Ectodermal cell (in vitro differentiated cells): ENCODE measurements around the gene LOX.
"Not testable (repeated sequence)": the region's sequence is repeated elsewhere in the genome, so short reads cannot be mapped to it uniquely, and the experiment has no call there.

Experiments
- H3K27ac ChIP-seq: 2 replicates; pipeline ENCODE4 v1.7.0; 2013; ENCODE audit warnings: mild to moderate bottlenecking, low read depth, low read length; ENCODE audit not compliant: insufficient read depth, poor library complexity, severe bottlenecking
- H3K27me3 ChIP-seq: 2 replicates; pipeline ENCODE4 v1.7.0; 2013; ENCODE audit warnings: mild to moderate bottlenecking, low read length; ENCODE audit not compliant: insufficient read depth, control insufficient read depth, poor library complexity, severe bottlenecking
- H3K36me3 ChIP-seq: one replicate; pipeline ENCODE4 v1.7.0; 2013; ENCODE audit warnings: low read length; ENCODE audit not compliant: control insufficient read depth, insufficient read depth
- H3K4me1 ChIP-seq: one replicate; pipeline ENCODE4 v1.7.0; 2013; ENCODE audit warnings: low read length; ENCODE audit not compliant: control insufficient read depth, insufficient read depth
- H3K4me3 ChIP-seq: 2 replicates; pipeline ENCODE4 v1.7.0; 2013; ENCODE audit warnings: low read depth, low read length, control low read depth; ENCODE audit not compliant: insufficient read depth
- H3K9me3 ChIP-seq: 2 replicates; pipeline ENCODE4 v1.7.0; 2013; ENCODE audit warnings: mild to moderate bottlenecking, low read length, moderate library complexity; ENCODE audit not compliant: control insufficient read depth
- WGBS, 2 experiments: methylation state at CpG; one replicate each; pipeline ENCODE4 v1.1.7; 2013; ENCODE audit warnings: missing lambda C conversion rate in 2 of 2; 5-methylcytosine and 5-hydroxymethylcytosine counted together

The LOX gene

DNA sequence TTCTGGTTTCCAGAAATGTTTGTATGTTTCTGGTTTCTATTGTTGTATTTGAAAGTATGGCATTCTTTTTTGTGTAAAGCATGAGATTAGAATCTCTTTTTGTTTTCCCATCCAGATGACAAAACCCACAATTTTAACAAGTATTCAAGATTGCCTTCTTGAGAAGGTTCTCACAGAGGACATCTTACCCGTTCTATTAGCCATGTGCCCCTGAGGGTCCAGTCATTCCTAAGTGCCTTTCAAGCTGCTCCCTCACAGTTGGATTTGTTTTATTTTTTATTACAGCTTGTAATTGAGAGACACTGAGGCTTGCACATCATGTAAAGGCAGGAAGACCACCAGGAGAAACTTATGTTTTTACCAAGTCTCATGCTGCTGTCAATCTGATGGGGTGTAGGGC, 19.3 kb upstream of the LOX start:
- Histone ChIP-seq H3K9me3 (no peaks in the 10 kb centered on the region), H3K4me1 (no peaks in the 10 kb centered on the region), H3K4me3 (no peak overlapping the region), H3K27me3 (no peaks in the 10 kb centered on the region), H3K36me3 (no peaks in the 10 kb centered on the region), H3K27ac (no peak overlapping the region)
- 89 to 95% methylated on average over 1 of the region's 1 CpG for WGBS, 2 experiments

DNA sequence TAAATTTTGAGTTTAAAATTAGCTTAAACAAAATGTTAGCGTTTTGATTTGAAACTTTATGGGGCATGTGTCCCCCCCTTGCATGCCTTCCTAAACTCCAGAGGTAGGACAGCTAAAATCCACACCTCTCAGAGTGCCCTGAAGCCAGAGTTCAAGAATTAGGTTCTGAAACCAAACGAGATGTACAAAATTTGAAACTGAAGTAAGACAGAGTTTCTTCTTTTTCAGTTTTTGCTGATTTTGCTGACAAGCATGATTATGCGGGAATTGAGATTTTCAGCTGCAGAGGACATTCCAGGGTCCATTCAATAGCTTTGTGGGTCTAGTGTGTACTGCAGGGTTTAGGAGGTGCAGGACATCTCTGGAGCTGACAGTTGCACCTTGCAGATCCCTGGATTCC, 17.1 kb upstream of the LOX start:
- no peaks in the 10 kb centered on the region for H3K36me3 ChIP-seq
- H3K4me3 ChIP-seq: no peak overlapping the region
- H3K27ac ChIP-seq: no peak overlapping the region
- H3K27me3 ChIP-seq: no peaks in the 10 kb centered on the region
- no peaks in the 10 kb centered on the region for H3K4me1 ChIP-seq
- WGBS, 2 experiments: 81 to 89% methylated on average over 3 of the region's 3 CpGs
- no peaks in the 10 kb centered on the region for H3K9me3 ChIP-seq

GRCh38 chr5:122094251-122094650, 16.2 kb upstream of the LOX start:
- H3K4me3 ChIP-seq, H3K36me3 ChIP-seq, H3K27ac ChIP-seq, H3K4me1 ChIP-seq, H3K27me3 ChIP-seq, H3K9me3 ChIP-seq: not testable (repeated sequence)
- 92 to 94% methylated on average over 5 of the region's 5 CpGs for WGBS, 2 experiments

GRCh38 chr5:122093415-122094180, 15.5 kb upstream of the LOX start:
- Histone ChIP-seq H3K4me1 (no peaks in the 10 kb centered on the region), H3K27ac (no peak overlapping the region)
- 95% methylated on average over 5 of the region's 7 CpGs for WGBS, 2 experiments

GRCh38 chr5:122091936-122092600, 14.0 kb upstream of the LOX start:
- Histone ChIP-seq H3K27me3 (no peaks in the 10 kb centered on the region), H3K36me3 (no peaks in the 10 kb centered on the region), H3K27ac (no peak overlapping the region), H3K4me3 (no peak overlapping the region), H3K4me1 (no peaks in the 10 kb centered on the region), H3K9me3 (no peaks in the 10 kb centered on the region)
- 58 to 61% methylated on average over 9 of the region's 9 CpGs for WGBS, 2 experiments

More at GRCh38 chr5:122093415-122094180, 15.5 kb upstream of the LOX start:
- no peaks in the 10 kb centered on the region for H3K36me3 ChIP-seq
- H3K27me3 ChIP-seq: no peaks in the 10 kb centered on the region
- H3K9me3 ChIP-seq: no peaks in the 10 kb centered on the region
- H3K4me3 ChIP-seq: no peak overlapping the region

GRCh38 chr5:122089096-122090013, 11.3 kb upstream of the LOX start:
- Histone ChIP-seq H3K27me3 (no peaks in the 10 kb centered on the region), H3K36me3 (no peaks in the 10 kb centered on the region), H3K9me3 (no peaks in the 10 kb centered on the region), H3K4me1 (no peaks in the 10 kb centered on the region), H3K27ac (no peak overlapping the region), H3K4me3 (no peak overlapping the region)
- WGBS, 2 experiments: 78 to 85% methylated on average over 2 of the region's 2 CpGs

- no peak overlapping the region for H3K27ac ChIP-seq
- 88 to 100% methylated on average over 2 of the region's 3 CpGs for WGBS, 2 experiments
- no peaks in the 10 kb centered on the region for H3K4me1 ChIP-seq
- H3K4me3 ChIP-seq: no peak overlapping the region
- H3K9me3 ChIP-seq: no peaks in the 10 kb centered on the region
- no peaks in the 10 kb centered on the region for H3K27me3 ChIP-seq
- H3K36me3 ChIP-seq: no peaks in the 10 kb centered on the region
These were observed 7.0 kb upstream of the LOX start for GRCh38 chr5:122085041-122085440.

- 78 to 93% methylated on average over 1 of the region's 1 CpG for WGBS, 2 experiments
- peaks cover 14% of the 10 kb centered on the region for H3K27me3 ChIP-seq
These were observed 5.5 kb upstream of the LOX start for GRCh38 chr5:122083535-122083934.

GRCh38 chr5:122081541-122081940, 3.5 kb upstream of the LOX start:
- H3K27ac ChIP-seq: no peak overlapping the region
- peaks cover 12% of the 10 kb centered on the region for H3K4me1 ChIP-seq
- H3K4me3 ChIP-seq: no peak overlapping the region
- H3K36me3 ChIP-seq: no peaks in the 10 kb centered on the region
- H3K9me3 ChIP-seq: no peaks in the 10 kb centered on the region
- peaks cover 34% of the 10 kb centered on the region for H3K27me3 ChIP-seq
- 42 to 85% methylated on average over 1 to 2 of the region's 2 CpGs for WGBS, 2 experiments

More at GRCh38 chr5:122083535-122083934, 5.5 kb upstream of the LOX start:
- Histone ChIP-seq H3K27ac (no peak overlapping the region), H3K36me3 (no peaks in the 10 kb centered on the region), H3K4me3 (no peak overlapping the region), H3K4me1 (no peaks in the 10 kb centered on the region), H3K9me3 (no peaks in the 10 kb centered on the region)
